Measurements from ENCODE around the gene PCIF1.
"Not testable (repeated sequence)": the region's sequence is repeated elsewhere in the genome, so short reads cannot be mapped to it uniquely, and the experiment has no call there.

Gene PCIF1

GRCh38 chr20:45934586-45935415, at the start of gene PCIF1:
PCIF1 (plus strand) TSS chr20:45934683; CDS start chr20:45939000, 4,317 bp downstream.
- DNase-seq (ENCODE audit: low spot score): peak; percentile 99

GRCh38 chr20:45886590-45887345, 47.7 kb upstream of the PCIF1 start:
- DNase-seq (ENCODE audit: low spot score): no peak

GRCh38 chr20:45887346-45887715, 47.2 kb upstream of the PCIF1 start, which contains the start of gene SPATA25:
SPATA25 (minus strand) TSS chr20:45887622; CDS start chr20:45887590, 32 bp downstream.
- DNase-seq (ENCODE audit: low spot score): no peak

- DNase-seq (ENCODE audit: low spot score): no peak
These were observed 45.8 kb upstream of the PCIF1 start for GRCh38 chr20:45888681-45889080.

DNA sequence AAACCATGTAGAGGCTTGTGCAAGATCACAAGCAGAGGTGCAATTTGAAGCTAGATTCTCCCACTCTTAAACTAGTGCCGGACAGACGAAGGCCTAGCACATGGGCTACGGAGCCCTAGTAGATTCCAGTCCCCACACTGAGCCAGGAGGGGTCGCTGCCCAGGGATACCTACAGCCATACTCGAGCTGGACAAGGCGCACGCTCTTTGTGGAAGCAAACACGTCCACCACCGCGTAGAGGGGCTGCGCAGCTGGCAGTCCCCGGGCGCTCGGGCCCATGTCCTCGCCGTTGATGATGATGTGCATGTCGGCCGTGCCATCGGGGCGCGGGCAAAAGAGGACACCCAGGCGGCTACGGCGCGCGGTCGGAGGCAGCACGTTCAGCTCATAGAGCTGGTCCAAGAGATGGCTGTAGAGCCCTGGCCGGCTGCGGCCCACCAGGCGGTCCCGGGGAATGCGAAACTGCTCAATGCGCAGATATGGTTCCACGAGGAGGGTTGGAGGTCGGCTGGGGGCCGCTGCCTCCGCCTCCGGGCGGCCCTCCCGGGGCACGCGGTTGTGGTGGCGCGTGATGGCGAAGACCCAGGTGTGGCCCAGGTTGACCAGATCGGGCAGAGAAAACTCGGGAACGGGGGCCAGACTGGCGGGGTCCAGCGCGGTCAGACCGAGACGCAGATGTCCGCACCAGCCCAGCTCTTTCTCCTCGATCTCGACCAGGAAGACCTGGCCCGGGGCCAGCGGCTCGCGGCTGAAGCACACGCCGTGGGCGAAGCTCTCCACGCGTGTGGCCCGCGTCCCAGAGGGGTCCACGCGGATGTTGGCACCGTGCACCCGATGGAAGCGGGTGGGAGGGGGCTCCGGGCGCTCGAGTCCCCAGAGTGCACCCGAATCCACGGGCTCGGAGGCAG, 44.2 kb upstream of the PCIF1 start:
- DNase-seq (ENCODE audit: low spot score): peak; percentile 63

GRCh38 chr20:45890985-45891983, 43.2 kb upstream of the PCIF1 start, which contains the start of the genes CTSA and NEURL2:
CTSA (plus strand) TSS chr20:45891335; CDS start chr20:45891569, 234 bp downstream.
NEURL2 (minus strand) TSS chr20:45891208; CDS start chr20:45890991, 217 bp downstream.
- peak; percentile 89 for DNase-seq (ENCODE audit: low spot score)

DNA sequence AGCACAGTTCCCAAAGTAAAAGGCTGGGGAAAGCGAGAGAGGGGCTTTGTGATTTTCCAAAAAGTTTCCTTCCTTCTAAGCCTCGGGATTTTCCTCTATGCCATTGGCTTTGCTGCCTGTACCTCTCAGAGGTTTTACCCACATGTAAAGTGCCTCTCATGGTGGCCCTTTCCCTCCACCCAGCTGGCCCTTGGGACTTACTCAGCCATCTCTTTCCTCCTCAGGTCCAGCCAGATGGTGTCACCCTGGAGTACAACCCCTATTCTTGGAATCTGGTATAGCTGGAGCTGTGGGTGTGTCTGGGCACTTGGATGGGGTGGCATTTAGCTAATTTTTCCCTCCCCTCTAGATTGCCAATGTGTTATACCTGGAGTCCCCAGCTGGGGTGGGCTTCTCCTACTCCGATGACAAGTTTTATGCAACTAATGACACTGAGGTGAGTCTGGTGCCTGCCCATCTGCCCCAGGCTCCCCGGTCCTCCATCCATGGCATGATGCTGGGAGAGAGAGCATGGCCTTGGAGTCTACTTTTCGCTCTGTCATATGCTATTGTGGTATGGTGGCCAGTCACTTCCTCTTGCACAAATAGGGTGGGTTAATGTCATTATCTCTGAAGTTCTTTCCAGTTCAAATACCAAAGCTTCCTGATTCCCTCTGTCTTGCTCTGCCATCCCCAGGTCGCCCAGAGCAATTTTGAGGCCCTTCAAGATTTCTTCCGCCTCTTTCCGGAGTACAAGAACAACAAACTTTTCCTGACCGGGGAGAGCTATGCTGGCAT, 42.2 kb upstream of the PCIF1 start:
- no peak for DNase-seq (ENCODE audit: low spot score)

DNA sequence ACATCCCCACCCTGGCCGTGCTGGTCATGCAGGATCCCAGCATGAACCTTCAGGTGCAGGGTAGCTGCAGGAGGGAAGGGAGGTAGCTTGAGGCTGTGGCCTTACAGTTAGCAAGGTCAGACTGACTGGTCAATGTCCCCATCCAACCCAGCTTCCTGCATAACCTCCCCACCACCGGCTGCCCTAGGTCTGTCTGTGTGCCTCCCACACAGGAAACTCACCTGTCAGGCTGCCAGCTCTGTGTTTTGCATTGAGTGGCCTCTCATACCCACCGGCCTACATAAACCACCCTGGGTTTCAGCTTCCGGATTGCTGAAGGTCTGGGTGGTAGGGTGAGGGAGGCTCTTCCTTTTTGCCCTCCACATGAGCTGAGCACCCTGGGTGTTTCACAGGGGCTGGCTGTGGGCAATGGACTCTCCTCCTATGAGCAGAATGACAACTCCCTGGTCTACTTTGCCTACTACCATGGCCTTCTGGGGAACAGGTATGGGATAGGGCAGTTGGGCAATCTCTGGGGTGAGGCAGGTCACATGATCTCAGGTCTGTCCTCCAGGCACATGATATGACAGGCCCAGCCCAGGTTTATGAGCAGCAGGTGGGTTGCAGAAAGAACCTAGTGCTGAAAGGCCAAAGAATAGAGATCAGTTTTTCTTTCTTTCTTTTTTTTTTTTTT, 41.5 kb upstream of the PCIF1 start:
- DNase-seq (ENCODE audit: low spot score): no peak

GRCh38 chr20:45893831-45894230, 40.7 kb upstream of the PCIF1 start:
- DNase-seq (ENCODE audit: low spot score): no peak

- DNase-seq (ENCODE audit: low spot score): no peak
These were observed 39.7 kb upstream of the PCIF1 start for GRCh38 chr20:45894797-45895196.

DNA sequence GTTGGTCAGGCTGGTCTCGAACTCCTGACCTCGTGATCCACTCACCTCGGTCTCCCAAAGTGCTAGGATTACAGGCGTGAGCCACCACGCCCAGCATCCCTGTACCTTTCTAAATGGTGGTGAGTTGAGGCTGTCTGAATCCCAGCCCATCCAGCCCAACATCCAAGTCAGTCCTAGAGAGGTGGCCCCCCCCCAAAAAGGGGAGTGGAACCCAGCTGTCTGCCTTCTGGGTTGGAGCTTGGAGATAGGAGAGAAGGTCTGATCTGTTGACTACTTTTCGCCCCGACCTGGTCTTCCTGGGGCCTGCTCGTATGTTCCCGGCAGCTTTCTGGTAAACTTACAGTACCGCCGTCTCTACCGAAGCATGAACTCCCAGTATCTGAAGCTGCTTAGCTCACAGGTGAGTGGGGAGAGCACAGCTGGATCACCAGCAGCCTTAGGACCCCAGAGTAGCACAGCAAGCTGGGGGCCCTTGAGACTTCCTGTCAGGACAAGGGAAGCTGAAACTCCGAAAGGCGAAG, 37.8 kb upstream of the PCIF1 start:
- no peak for DNase-seq (ENCODE audit: low spot score)

DNA sequence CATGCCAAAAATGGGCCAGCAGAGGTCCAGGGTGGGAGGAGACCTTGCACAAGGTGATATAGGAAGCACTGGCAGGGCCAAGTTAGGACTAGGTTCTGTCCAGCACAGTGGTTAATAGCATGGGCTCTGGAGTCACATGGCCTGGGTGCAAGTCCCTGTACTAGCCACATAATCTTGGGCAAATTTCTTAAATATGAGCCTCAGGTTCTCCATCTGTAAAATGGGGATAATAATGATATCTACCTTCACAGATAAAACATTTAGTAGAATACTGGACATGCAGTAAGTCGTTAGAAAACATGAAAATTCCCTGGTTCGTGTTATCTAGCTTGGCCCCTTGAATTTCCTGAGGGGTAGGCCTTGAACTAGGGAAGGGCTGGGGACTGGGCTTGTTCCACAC, 37.2 kb upstream of the PCIF1 start:
- no peak for DNase-seq (ENCODE audit: low spot score)

DNA sequence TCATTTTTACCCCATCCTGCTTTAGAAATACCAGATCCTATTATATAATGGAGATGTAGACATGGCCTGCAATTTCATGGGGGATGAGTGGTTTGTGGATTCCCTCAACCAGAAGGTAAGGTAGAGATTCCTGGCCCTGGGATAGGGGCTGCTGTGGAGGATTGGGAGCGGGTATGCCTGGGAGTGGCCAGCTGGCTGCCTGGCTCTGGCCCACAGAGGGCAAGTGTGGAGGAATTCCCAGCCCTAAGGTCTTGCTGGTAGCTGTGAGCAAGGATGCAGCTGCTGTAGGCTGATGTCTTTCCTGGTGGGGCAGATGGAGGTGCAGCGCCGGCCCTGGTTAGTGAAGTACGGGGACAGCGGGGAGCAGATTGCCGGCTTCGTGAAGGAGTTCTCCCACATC, 36.8 kb upstream of the PCIF1 start:
- DNase-seq (ENCODE audit: low spot score): no peak

GRCh38 chr20:45898285-45898684, 36.2 kb upstream of the PCIF1 start:
- no peak for DNase-seq (ENCODE audit: low spot score)

- no peak for DNase-seq (ENCODE audit: low spot score)
These were observed 35.2 kb upstream of the PCIF1 start for GRCh38 chr20:45899046-45899835.

DNA sequence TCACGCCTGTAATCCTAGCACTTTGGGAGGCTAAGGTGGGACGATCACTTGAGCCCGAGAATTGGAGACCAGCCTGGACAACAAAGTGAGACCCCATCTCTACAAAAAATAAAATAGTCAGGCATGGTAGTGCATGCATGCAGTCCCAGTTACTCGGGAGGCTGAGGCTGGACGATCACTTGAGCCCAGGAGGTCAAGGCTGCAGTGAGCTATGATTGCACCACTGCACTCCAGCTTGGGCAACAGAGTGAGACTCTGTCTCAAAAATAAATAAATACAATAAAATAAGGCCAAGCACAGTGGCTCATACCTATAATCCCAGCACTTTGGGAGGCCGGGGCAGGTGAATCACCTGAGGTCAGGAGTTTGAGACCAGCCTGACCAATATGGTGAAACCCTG, 33.2 kb upstream of the PCIF1 start:
- DNase-seq (ENCODE audit: low spot score): not testable (repeated sequence)

- DNase-seq (ENCODE audit: low spot score): no peak
These were observed 32.2 kb upstream of the PCIF1 start for GRCh38 chr20:45902199-45902701.
